AG09309 (cell line): ENCODE measurements around the gene ACVR1.

Experiments
- DNase-seq: peaks from one replicate; pipeline ENCODE4 v3.0.0-alpha.2; 2010; ENCODE audit warnings: low read depth
- H3K4me3 ChIP-seq: 2 replicates; pipeline ENCODE4 v1.5.1; 2011; ENCODE audit warnings: mild to moderate bottlenecking, low read depth, low read length, moderate library complexity; ENCODE audit not compliant: control insufficient read depth
- CTCF ChIP-seq: IDR thresholded peaks from 2 replicates; pipeline ENCODE4 v1.5.1; 2011; ENCODE audit warnings: mild to moderate bottlenecking, low read depth, low read length, inconsistent platforms; ENCODE audit not compliant: insufficient read depth, control insufficient read depth; ENCODE audit errors: missing control alignments

The ACVR1 gene

GRCh38 chr2:157853211-157853610 lies 22.9 kb downstream of the ACVR1 start:
- no peak for TF ChIP-seq CTCF
- no peak for DNase-seq

GRCh38 chr2:157849591-157849990 lies 26.5 kb downstream of the ACVR1 start:
- no peak overlapping the region for H3K4me3 ChIP-seq
- TF ChIP-seq CTCF = no peak
- DNase-seq = no peak

More at GRCh38 chr2:157853211-157853610, 22.9 kb downstream of the ACVR1 start:
- H3K4me3 ChIP-seq = no peak overlapping the region

- no peak for TF ChIP-seq CTCF
- DNase-seq = no peak
- H3K4me3 ChIP-seq = no peak overlapping the region
Measured at GRCh38 chr2:157848213-157848612, 27.9 kb downstream of the ACVR1 start.

- DNase-seq = no peak
- no peak overlapping the region for H3K4me3 ChIP-seq
Measured at GRCh38 chr2:157845081-157845480, 31.0 kb downstream of the ACVR1 start.

GRCh38 chr2:157843935-157844334 lies 32.2 kb downstream of the ACVR1 start:
- no peak for DNase-seq
- no peak for TF ChIP-seq CTCF
- H3K4me3 ChIP-seq = no peak overlapping the region

More at GRCh38 chr2:157845081-157845480, 31.0 kb downstream of the ACVR1 start:
- TF ChIP-seq CTCF = no peak

- no peak for DNase-seq
- H3K4me3 ChIP-seq = no peak overlapping the region
- no peak for TF ChIP-seq CTCF
Measured at GRCh38 chr2:157843081-157843480, 33.0 kb downstream of the ACVR1 start.
